A172 (cell line): ENCODE data around the gene TRIM49C. TPM values are rescaled to one million over a fixed set of nuclear protein-coding genes. Genes with fewer than 3 reads are reported as not detected.
"Not testable (repeated sequence)": the region's sequence is repeated elsewhere in the genome, so short reads cannot be mapped to it uniquely, and the experiment has no call there.

Source experiments
- DNase-seq: peaks from one replicate; pipeline ENCODE4 v3.0.0-alpha.2; 2015; ENCODE audit warnings: low spot score
- total RNA-seq: library from RNA; depleted of rRNA; stranded (reverse); fragments of >200 nt; shearing (Covaris generic); gene quantifications from 2 replicates; pipeline ENCODE4 v1.2.3, GENCODE V29; 2014; rRNA removed

The TRIM49C gene, protein sequence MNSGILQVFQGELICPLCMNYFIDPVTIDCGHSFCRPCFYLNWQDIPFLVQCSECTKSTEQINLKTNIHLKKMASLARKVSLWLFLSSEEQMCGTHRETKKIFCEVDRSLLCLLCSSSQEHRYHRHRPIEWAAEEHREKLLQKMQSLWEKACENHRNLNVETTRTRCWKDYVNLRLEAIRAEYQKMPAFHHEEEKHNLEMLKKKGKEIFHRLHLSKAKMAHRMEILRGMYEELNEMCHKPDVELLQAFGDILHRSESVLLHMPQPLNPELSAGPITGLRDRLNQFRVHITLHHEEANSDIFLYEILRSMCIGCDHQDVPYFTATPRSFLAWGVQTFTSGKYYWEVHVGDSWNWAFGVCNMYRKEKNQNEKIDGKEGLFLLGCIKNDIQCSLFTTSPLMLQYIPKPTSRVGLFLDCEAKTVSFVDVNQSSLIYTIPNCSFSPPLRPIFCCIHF
- not detected in 2 replicates for total RNA-seq

DNA sequence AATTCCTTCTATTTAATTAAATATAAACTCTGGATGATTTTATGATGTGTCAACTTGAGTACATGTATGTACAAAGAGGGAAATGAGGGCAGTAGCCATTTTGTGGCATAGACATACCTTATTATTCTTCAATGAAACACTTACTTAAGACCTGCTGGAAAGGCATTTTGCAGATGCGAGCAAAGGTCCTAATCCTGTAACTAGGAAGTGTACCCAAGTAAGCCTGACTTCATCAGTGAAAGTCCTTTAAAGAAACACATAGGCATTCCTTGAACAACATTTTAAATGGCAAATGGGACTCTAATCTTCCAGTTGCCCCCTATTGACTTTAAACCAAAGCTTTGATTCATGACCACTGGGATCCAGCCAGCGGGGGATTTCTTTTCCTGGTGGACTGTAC is at the start of gene TRIM49C:
Gene TRIM49C, plus strand, starts transcription at position 301 of the 400 bp plus-strand sequence. CDS start 4,106 bp downstream, outside the sequence.
- not testable (repeated sequence) for DNase-seq

DNA sequence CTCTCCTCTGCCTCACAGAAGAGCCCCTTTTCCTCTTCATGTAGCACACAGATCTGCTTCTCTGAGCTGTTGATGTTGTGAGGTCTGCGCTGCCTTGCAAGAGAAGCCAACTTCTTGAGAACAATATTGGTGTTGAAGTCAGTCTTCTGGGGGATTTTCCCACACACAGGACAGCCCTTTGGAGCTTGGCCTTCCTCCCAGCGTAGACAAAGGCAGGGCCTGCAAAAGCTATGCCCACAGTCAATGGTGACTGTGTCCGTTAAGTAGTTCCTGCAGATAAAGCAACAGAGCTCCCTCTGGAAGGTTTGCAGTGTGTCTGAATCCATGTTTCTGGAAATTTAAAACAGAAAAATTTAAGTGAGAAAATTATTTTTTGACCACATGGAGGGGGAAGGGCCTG is 6.7 kb upstream of the TRIM49C start:
- not testable (repeated sequence) for DNase-seq

DNA sequence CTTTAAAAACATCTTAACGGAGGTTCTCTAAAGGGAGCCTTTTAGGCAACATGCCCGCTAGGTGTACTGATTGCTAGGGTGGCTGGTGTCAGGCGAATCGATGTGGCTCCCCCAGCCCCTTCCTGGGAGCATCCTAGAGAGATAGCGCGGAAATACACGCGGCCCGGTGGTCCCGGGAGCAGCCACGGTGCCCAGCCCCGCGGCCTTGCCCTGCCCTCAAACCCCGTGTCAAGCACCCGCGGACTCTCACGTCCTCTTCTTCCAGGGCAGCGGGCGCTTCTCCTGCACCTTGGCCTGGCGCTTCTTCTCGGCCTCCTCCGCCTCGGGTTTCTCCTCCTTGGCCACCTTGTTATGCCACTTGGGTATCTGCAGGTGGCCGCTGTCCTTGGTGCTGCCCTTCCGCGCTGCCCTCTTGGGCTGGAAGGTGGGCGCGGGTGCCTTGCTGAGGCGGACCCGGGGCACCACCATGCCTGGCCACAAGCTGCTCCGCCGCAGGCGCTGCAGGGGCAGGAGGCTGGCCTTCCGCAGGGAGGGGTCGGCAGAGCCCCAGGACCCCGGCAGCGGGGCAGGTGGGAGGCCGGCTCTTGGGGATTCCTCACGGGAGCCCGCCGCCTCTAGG is 20.8 kb downstream of the TRIM49C start:
- DNase-seq = not testable (repeated sequence)

DNA sequence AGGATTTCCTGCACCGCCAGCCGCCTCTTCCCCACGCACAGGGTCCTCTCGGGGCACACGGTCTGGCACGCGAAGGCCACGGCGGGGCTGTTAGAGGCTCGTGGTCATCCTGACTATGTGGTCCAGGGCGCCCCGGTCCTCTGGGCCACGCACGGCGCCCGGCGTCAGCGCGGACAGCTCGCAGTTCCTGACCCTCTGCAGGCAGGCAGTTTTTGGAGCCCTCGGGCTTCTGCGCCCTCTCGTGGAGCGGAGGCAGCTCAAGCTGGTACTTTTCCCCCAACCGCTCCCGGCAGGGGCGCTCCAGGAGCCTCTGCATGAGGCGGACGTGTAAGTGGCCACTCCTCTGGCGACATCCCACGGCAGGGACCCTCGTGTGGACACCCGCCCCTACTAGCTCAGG is 21.4 kb downstream of the TRIM49C start:
- DNase-seq = not testable (repeated sequence)

DNA sequence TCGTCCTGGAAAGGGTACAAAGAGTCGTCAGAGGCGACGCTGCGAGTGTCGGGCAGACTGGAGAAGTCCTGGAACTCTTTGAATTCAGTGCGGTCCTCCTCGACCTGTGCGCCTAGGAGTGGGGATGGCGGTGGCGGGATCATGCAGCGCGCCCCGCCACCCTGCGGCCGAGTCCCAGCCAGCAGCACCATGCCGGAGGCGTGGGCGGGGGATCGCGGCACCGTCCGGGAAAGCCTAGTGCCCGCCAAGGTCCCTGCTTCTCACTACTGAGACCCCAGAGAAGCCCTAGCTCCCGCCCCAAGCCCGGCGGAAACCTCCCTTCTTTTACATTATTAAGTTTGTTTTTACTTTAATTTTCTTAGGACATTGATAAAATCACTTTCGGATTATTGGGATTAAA is 22.6 kb downstream of the TRIM49C start:
- DNase-seq = not testable (repeated sequence)

DNA sequence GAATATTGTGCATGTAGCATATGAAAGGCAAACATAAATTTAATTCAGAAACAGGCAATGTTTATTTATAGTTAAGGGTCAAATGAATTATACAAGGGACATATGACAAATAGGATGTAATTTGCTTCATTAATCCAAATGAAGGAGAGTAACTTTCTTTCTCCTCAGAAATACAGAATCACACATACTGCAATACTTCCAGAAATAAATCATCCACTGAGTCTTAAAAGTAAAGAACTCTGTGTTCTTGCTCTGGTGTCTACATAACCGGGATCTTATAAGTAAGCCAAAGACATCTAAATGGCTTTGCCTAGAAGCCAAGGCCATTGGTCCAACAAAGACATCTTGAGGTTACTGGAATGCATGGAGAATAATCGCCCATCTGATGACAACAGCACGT is 54.7 kb downstream of the TRIM49C start, which contains the start of gene UBTFL1:
Gene UBTFL1, plus strand, starts transcription at position 301 of the 400 bp plus-strand sequence. Its CDS starts 0 bp downstream, at position 301.
- DNase-seq = not testable (repeated sequence)

DNA sequence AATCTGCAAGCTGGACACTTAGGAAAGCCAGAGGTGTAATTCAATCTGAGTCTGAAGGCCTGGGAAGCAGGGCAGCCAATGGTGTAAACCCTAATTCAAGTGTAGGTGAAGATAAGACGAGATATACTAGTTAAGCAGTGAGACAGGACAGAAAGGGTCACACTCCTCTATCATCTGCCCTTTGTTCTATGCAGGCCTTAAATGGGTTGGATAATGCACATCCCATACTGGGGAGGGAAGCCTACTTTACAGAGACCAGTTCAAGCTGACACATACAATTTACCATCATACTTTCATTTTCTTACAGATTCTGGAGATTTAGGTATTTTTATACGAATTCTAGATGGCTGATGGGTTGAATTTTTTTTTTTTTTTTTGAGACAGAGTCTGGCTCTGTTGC is 57.8 kb downstream of the TRIM49C start:
- DNase-seq = not testable (repeated sequence)

Other genes with a start within 250 kb of the TRIM49C start
- not detected in 2 replicates for gene TRIM49, start 222.5 kb upstream of the TRIM49C start, total RNA-seq
- gene TRIM64B, start 152.6 kb upstream of the TRIM49C start, total RNA-seq = not detected in 2 replicates
- not detected in 2 replicates for gene TRIM49D1, start 108.9 kb upstream of the TRIM49C start, total RNA-seq
- not detected in 2 replicates for gene TRIM49D2, start 107.0 kb upstream of the TRIM49C start, total RNA-seq
- gene TRIM64, start 65.1 kb upstream of the TRIM49C start, total RNA-seq = not detected in 2 replicates
- not detected in 2 replicates for gene UBTFL1, start 54.8 kb downstream of the TRIM49C start, total RNA-seq
- 0.07 TPM in 1 of 2 replicates, not detected in the other for gene NAALAD2, start 103.6 kb downstream of the TRIM49C start, total RNA-seq
- 52.3 and 68.8 TPM in 2 replicates for gene CHORDC1, start 191.9 kb downstream of the TRIM49C start, total RNA-seq